Activated naive CD4-positive, alpha-beta T cell (primary cell): Measurements from ENCODE around the gene ATPAF1.
"Not testable (repeated sequence)": the region's sequence is repeated elsewhere in the genome, so short reads cannot be mapped to it uniquely, and the experiment has no call there.

Experiments
- DNase-seq, 4 experiments: peaks; one replicate each; lab custom pipeline; 2025; lab: John Stamatoyannopoulos, UW

The ATPAF1 gene

GRCh38 chr1:46681333-46682034, 13.3 kb upstream of the ATPAF1 start:
- DNase-seq = no peak

GRCh38 chr1:46679789-46680573, 11.8 kb upstream of the ATPAF1 start:
- DNase-seq = no peak

- no peak for DNase-seq
Observed at GRCh38 chr1:46677339-46677738, 9.2 kb upstream of the ATPAF1 start.

- no peak for DNase-seq
Observed at GRCh38 chr1:46676531-46676930, 8.4 kb upstream of the ATPAF1 start.

- no peak for DNase-seq
Observed at GRCh38 chr1:46675549-46676314, 7.6 kb upstream of the ATPAF1 start.

- DNase-seq = no peak
Observed at GRCh38 chr1:46673749-46674182, 5.6 kb upstream of the ATPAF1 start.

- DNase-seq = no peak
Observed at GRCh38 chr1:46672696-46673095, 4.5 kb upstream of the ATPAF1 start.

- DNase-seq = no peak
Observed at GRCh38 chr1:46671554-46671953, 3.4 kb upstream of the ATPAF1 start, which contains the start of gene TEX38. TEX38 (plus strand) TSS chr1:46671854; CDS start chr1:46671935, 81 bp downstream.

GRCh38 chr1:46670134-46670533, 2.0 kb upstream of the ATPAF1 start:
- no peak for DNase-seq

GRCh38 chr1:46665983-46666382, 2.2 kb downstream of the ATPAF1 start:
- no peak for DNase-seq

- DNase-seq = not testable (repeated sequence)
Observed at GRCh38 chr1:46662919-46663318, 5.2 kb downstream of the ATPAF1 start.

- not testable (repeated sequence) for DNase-seq
Observed at GRCh38 chr1:46660116-46660515, 8.0 kb downstream of the ATPAF1 start.

GRCh38 chr1:46659307-46659870, 8.8 kb downstream of the ATPAF1 start:
- no peak for DNase-seq

GRCh38 chr1:46657775-46658174, 10.4 kb downstream of the ATPAF1 start:
- no peak for DNase-seq

GRCh38 chr1:46656643-46657042, 11.5 kb downstream of the ATPAF1 start:
- DNase-seq = no peak

- DNase-seq = no peak
Observed at GRCh38 chr1:46655848-46656247, 12.3 kb downstream of the ATPAF1 start.

- not testable (repeated sequence) for DNase-seq
Observed at GRCh38 chr1:46654698-46655097, 13.5 kb downstream of the ATPAF1 start.

- no peak for DNase-seq
Observed at GRCh38 chr1:46654012-46654411, 14.2 kb downstream of the ATPAF1 start.

- DNase-seq = no peak
Observed at GRCh38 chr1:46653405-46653958, 14.7 kb downstream of the ATPAF1 start.

GRCh38 chr1:46652321-46653100, 15.7 kb downstream of the ATPAF1 start:
- DNase-seq = no peak

GRCh38 chr1:46651152-46651551, 17.0 kb downstream of the ATPAF1 start:
- not testable (repeated sequence) for DNase-seq
